Endothelial cell of umbilical vein (primary cell): ENCODE data around the gene TNFRSF8. TPM values are rescaled to one million over a fixed set of nuclear protein-coding genes. Genes with fewer than 3 reads are reported as not detected.

Source experiments
- BruUV-seq: library from RNA; stranded (reverse); fragments of 400-500 nt; replicated peaks from 2 replicates; lab custom pipeline; 2021; lab: Mats Ljungman, UMichigan
- CTCF ChIA-PET: fragments of 300-600, 350-600 bp; sonication (Branson Sonifier 250); formaldehyde crosslinking; loops from one replicate; lab custom pipeline; 2021; ENCODE audit warnings: antibody characterized with exemption, inconsistent platforms; lab: Charles Lee
- POLR2A ChIA-PET: fragments of 300-600, 350-600 bp; sonication (Branson Sonifier 250); formaldehyde crosslinking; loops from one replicate; lab custom pipeline; 2021; ENCODE audit warnings: antibody characterized with exemption, inconsistent platforms; lab: Charles Lee
- DNase-seq: peaks from one replicate; pipeline ENCODE4 v3.0.0-alpha.2; 2011; ENCODE audit warnings: low read depth, low spot score
- FAIRE-seq: peaks from 2 replicates; lab custom pipeline; 2011; peaks lifted over from hg19 to GRCh38; lab: Jason Lieb, UNC
- H2AFZ ChIP-seq: 2 replicates; pipeline ENCODE4 v1.6.0; 2012; ENCODE audit warnings: low read depth, low read length, control low read depth, inconsistent platforms
- H3K27ac ChIP-seq: 2 replicates; pipeline ENCODE4 v1.5.1; 2011; ENCODE audit warnings: low read depth, mild to moderate bottlenecking, control low read depth, low read length, moderate library complexity; ENCODE audit not compliant: insufficient read depth
- H3K27me3 ChIP-seq, 2 experiments: 2 replicates each; pipeline versions ENCODE4 v1.6.0 to v1.6.1; 2011; ENCODE audit warnings: low read length in 2 of 2, mixed read lengths in 1 of 2; ENCODE audit not compliant: control insufficient read depth in 2 of 2, insufficient read depth in 2 of 2
- H3K36me3 ChIP-seq, 2 experiments: 2 replicates in 1 of 2; 3 replicates in 1 of 2; pipeline ENCODE4 v1.5.1; 2011; ENCODE audit warnings: low read length in 2 of 2, mild to moderate bottlenecking in 1 of 2, moderate library complexity in 1 of 2; ENCODE audit not compliant: control insufficient read depth in 2 of 2, insufficient read depth in 2 of 2; ENCODE audit errors: extremely low read depth in 1 of 2
- H3K4me1 ChIP-seq: 3 replicates; pipeline ENCODE4 v1.5.1; 2011; ENCODE audit warnings: mild to moderate bottlenecking, low read length; ENCODE audit not compliant: control insufficient read depth, insufficient read depth; ENCODE audit errors: extremely low read depth
- H3K4me2 ChIP-seq: 2 replicates; pipeline ENCODE4 v1.6.1; 2011; ENCODE audit warnings: low read length, control low read depth, mixed read lengths; ENCODE audit not compliant: insufficient read depth
- H3K4me3 ChIP-seq, 3 experiments: fragments of 200-600 bp in 1 of 3; sonication (generic), shearing (Covaris generic) in 1 of 3; replicated peaks in 1 of 3; 2 replicates each; pipeline ENCODE4 v1.5.1; 2011 to 2016; ENCODE audit warnings: control low read depth in 3 of 3, low read length in 3 of 3, mild to moderate bottlenecking in 2 of 3, inconsistent platforms in 1 of 3, low read depth in 1 of 3, moderate library complexity in 1 of 3; ENCODE audit not compliant: insufficient read depth in 1 of 3
- H3K79me2 ChIP-seq: 2 replicates; pipeline ENCODE4 v1.6.0; 2012; ENCODE audit warnings: low read length, inconsistent platforms; ENCODE audit not compliant: control insufficient read depth, insufficient read depth
- H3K9ac ChIP-seq: replicated peaks from 2 replicates; pipeline ENCODE3; 2011; ENCODE audit warnings: low read length, control low read depth; ENCODE audit not compliant: insufficient read depth; ENCODE audit errors: extremely low read depth
- H3K9me1 ChIP-seq: replicated peaks from 3 replicates; pipeline ENCODE4 v1.6.0; 2011; ENCODE audit warnings: mild to moderate bottlenecking, low read length; ENCODE audit not compliant: control insufficient read depth, insufficient read depth; ENCODE audit errors: extremely low read depth
- H3K9me3 ChIP-seq: replicated peaks from 2 replicates; pipeline ENCODE4 v1.5.1; 2012; ENCODE audit warnings: low read length, inconsistent platforms; ENCODE audit not compliant: control insufficient read depth, insufficient read depth
- H4K20me1 ChIP-seq: replicated peaks from 2 replicates; pipeline ENCODE3; 2011; ENCODE audit warnings: mild to moderate bottlenecking, low read length; ENCODE audit not compliant: control insufficient read depth, insufficient read depth; ENCODE audit errors: extremely low read depth
- EZH2 ChIP-seq: IDR thresholded peaks from 2 replicates; pipeline ENCODE4 v1.6.1; 2012; ENCODE audit warnings: borderline replicate concordance, low read depth, mild to moderate bottlenecking, moderate library complexity, low read length, inconsistent platforms; ENCODE audit not compliant: severe bottlenecking
- FOS ChIP-seq: IDR thresholded peaks from 2 replicates; pipeline ENCODE4 v1.6.1; 2011; ENCODE audit warnings: mild to moderate bottlenecking, low read length, moderate library complexity, borderline replicate concordance; ENCODE audit not compliant: insufficient read depth
- GATA2 ChIP-seq: IDR thresholded peaks from 2 replicates; pipeline ENCODE4 v1.7.0; 2011; ENCODE audit warnings: low read depth, mild to moderate bottlenecking, moderate library complexity, mixed read lengths, low read length; ENCODE audit not compliant: insufficient read length, insufficient read depth
- JUN ChIP-seq: IDR thresholded peaks from 2 replicates; pipeline ENCODE4 v1.6.1; 2011; ENCODE audit warnings: borderline replicate concordance, low read depth; ENCODE audit not compliant: insufficient read length, insufficient read depth
- MYC ChIP-seq: IDR thresholded peaks from one replicate; pipeline ENCODE4 v1.6.1; 2011; ENCODE audit warnings: mild to moderate bottlenecking, low read depth, low read length
- POLR2A ChIP-seq: IDR thresholded peaks from 2 replicates; pipeline ENCODE4 v1.6.1; 2012; ENCODE audit warnings: low read depth, mild to moderate bottlenecking, control low read depth, low read length
- POLR2AphosphoS5 ChIP-seq: IDR thresholded peaks from 2 replicates; pipeline ENCODE4 v1.6.1; 2012; ENCODE audit warnings: low read depth, mild to moderate bottlenecking, control low read depth, low read length, moderate library complexity; ENCODE audit not compliant: insufficient read depth
- dilution Hi-C: fragments of 300-500 bp; cut with MboI; formaldehyde crosslinking; loops from one replicate; pipeline ENCODE4 v1.15.0; 2019; ENCODE audit warnings: low sequenced_read_pairs; ENCODE audit not compliant: extremely low pct_ligation_motif_present
- intact Hi-C: fragments of 100-400 bp; cut with micrococcal nuclease; formaldehyde crosslinking; loops from one replicate; pipeline ENCODE4 v1.10.0; 2022
- polyA plus RNA-seq, 4 experiments: library from polyadenylated mRNA; depleted of rRNA in 3 of 4; stranded (reverse) in 3 of 4; unstranded in 1 of 4; fragments of >200 nt; gene quantifications; 2 replicates each; pipeline versions ENCODE4 v1.2.1 to v1.2.3, GENCODE V29; 2011 to 2012; ENCODE audit warnings: missing spikeins in 1 of 4
- total RNA-seq: library from RNA; stranded (reverse); gene quantifications from 2 replicates; pipeline ENCODE4 v1.2.3, GENCODE V29; 2021
- TF ChIP-seq, protein P1 (sequence below), 2 donors: IDR thresholded peaks; 1 replicate in 1 of 2; 2 replicates in 1 of 2; pipeline ENCODE4 v1.5.1; 2011; ENCODE audit warnings: low read length in 2 of 2, mild to moderate bottlenecking in 2 of 2, moderate library complexity in 2 of 2, control low read depth in 1 of 2, inconsistent platforms in 1 of 2, low read depth in 1 of 2; ENCODE audit not compliant: insufficient read depth in 1 of 2; ENCODE audit errors: extremely low read depth in 1 of 2
- TF ChIP-seq, protein P2 (sequence below): IDR thresholded peaks from 2 replicates; pipeline ENCODE4 v1.6.1; 2011; ENCODE audit not compliant: insufficient read depth, insufficient read length

TNFRSF8 gene
- total and polyA plus RNA-seq, 2 donors (not counting 3 experiments of a cell fraction or from before 2014, with no cell fraction given), result 0.47 TPM; not detected in 1

DNA sequence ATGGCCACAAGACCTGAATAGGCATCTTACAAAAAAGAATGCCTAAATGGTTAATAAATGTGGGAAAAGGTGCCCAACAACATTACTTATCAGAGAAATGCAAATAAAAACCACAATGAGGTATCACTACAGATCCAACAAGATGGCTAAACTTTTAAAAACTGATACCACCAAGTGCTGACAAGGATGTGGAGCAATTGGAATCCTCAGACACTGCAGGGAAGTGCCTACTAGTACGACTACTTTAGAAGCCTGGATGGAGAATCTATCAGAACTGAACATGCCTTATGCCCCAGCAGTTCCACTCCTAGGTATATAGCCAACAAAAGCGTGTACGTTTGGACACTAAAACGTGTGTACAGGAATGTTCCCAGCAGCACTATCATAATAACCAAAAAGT, 19.9 kb downstream of the TNFRSF8 start:
- ChIA-PET POLR2A (no interaction called here), CTCF (no interaction called here)
- Histone ChIP-seq H3K9me1 (no peaks in the 10 kb centered on the region), H3K27me3 (peaks cover 0 to 5% of the 10 kb centered on the region in 2 experiments), H3K4me3 (no peak overlapping the region), H4K20me1 (no peaks in the 10 kb centered on the region), H3K79me2 (no peaks in the 10 kb centered on the region), H3K4me1 (no peaks in the 10 kb centered on the region), H3K9ac (no peak overlapping the region), H3K27ac (no peak overlapping the region), H3K4me2 (no peak overlapping the region), H3K36me3 (no peaks in the 10 kb centered on the region), H3K9me3 (no peaks in the 10 kb centered on the region), H2AFZ (no peak overlapping the region)
- intact Hi-C loops (no loop called here), dilution Hi-C loops (no loop called here)
- no peak for FAIRE-seq
- BruUV-seq, result no TSS peak
- TF ChIP-seq, protein P1, sequence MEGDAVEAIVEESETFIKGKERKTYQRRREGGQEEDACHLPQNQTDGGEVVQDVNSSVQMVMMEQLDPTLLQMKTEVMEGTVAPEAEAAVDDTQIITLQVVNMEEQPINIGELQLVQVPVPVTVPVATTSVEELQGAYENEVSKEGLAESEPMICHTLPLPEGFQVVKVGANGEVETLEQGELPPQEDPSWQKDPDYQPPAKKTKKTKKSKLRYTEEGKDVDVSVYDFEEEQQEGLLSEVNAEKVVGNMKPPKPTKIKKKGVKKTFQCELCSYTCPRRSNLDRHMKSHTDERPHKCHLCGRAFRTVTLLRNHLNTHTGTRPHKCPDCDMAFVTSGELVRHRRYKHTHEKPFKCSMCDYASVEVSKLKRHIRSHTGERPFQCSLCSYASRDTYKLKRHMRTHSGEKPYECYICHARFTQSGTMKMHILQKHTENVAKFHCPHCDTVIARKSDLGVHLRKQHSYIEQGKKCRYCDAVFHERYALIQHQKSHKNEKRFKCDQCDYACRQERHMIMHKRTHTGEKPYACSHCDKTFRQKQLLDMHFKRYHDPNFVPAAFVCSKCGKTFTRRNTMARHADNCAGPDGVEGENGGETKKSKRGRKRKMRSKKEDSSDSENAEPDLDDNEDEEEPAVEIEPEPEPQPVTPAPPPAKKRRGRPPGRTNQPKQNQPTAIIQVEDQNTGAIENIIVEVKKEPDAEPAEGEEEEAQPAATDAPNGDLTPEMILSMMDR (IDR thresholded peaks at IDR 0.05; ENCODE audit: extremely low read depth in 1 of 2, insufficient read depth in 1 of 2, low read depth in 1 of 2, low read length in 2 of 2), result no peak
- no peak for TF ChIP-seq FOS
- TF ChIP-seq POLR2AphosphoS5, result no peak
- TF ChIP-seq EZH2, result no peak
- TF ChIP-seq POLR2A, result no peak
- TF ChIP-seq MYC, result no peak
- TF ChIP-seq, protein P2, sequence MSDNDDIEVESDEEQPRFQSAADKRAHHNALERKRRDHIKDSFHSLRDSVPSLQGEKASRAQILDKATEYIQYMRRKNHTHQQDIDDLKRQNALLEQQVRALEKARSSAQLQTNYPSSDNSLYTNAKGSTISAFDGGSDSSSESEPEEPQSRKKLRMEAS, result no peak
- no peak for TF ChIP-seq JUN
- no peak for TF ChIP-seq GATA2
- no peak for DNase-seq
